ENCODE data around the gene PCDH7. TPM values are rescaled to one million over a fixed set of nuclear protein-coding genes. Genes with fewer than 3 reads are reported as not detected.

Gene PCDH7
- 3.1 and 11.3 TPM in 2 replicates for total RNA-seq

- DNase-seq (ENCODE audit: extremely low read depth, low read depth, low spot score) = no peak
Observed at GRCh38 chr4:30720021-30720660, at the start of gene PCDH7. TSS of gene PCDH7 (plus strand) at chr4:30720369. CDS start at chr4:30721423, 1,054 bp downstream.

GRCh38 chr4:30671926-30672448 lies 48.2 kb upstream of the PCDH7 start:
- no peak for DNase-seq (ENCODE audit: extremely low read depth, low read depth, low spot score)

- no peak for DNase-seq (ENCODE audit: extremely low read depth, low read depth, low spot score)
Observed at GRCh38 chr4:30696191-30696590, 24.0 kb upstream of the PCDH7 start.

- no peak for DNase-seq (ENCODE audit: extremely low read depth, low read depth, low spot score)
Observed at GRCh38 chr4:30714408-30715031, 5.6 kb upstream of the PCDH7 start.

GRCh38 chr4:30716158-30716557 lies 4.0 kb upstream of the PCDH7 start:
- no peak for DNase-seq (ENCODE audit: extremely low read depth, low read depth, low spot score)

- no peak for DNase-seq (ENCODE audit: extremely low read depth, low read depth, low spot score)
Observed at GRCh38 chr4:30716681-30717207, 3.4 kb upstream of the PCDH7 start.

- no peak for DNase-seq (ENCODE audit: extremely low read depth, low read depth, low spot score)
Observed at GRCh38 chr4:30717208-30718020, 2.8 kb upstream of the PCDH7 start.

GRCh38 chr4:30718021-30718542 lies 2.1 kb upstream of the PCDH7 start:
- DNase-seq (ENCODE audit: extremely low read depth, low read depth, low spot score) = no peak

- DNase-seq (ENCODE audit: extremely low read depth, low read depth, low spot score) = no peak
Observed at GRCh38 chr4:30718641-30719453, 1.3 kb upstream of the PCDH7 start.

GRCh38 chr4:30719454-30720020 lies 632 bp upstream of the PCDH7 start:
- DNase-seq (ENCODE audit: extremely low read depth, low read depth, low spot score) = no peak

GRCh38 chr4:30720661-30721184 lies 554 bp downstream of the PCDH7 start:
- no peak for DNase-seq (ENCODE audit: extremely low read depth, low read depth, low spot score)

GRCh38 chr4:30721185-30722091 lies 1.3 kb downstream of the PCDH7 start:
- DNase-seq (ENCODE audit: extremely low read depth, low read depth, low spot score) = no peak

- DNase-seq (ENCODE audit: extremely low read depth, low read depth, low spot score) = no peak
Observed at GRCh38 chr4:30722092-30722358, 1.9 kb downstream of the PCDH7 start.

- no peak for DNase-seq (ENCODE audit: extremely low read depth, low read depth, low spot score)
Observed at GRCh38 chr4:30722359-30723200, 2.4 kb downstream of the PCDH7 start.

GRCh38 chr4:30723201-30723955 lies 3.2 kb downstream of the PCDH7 start:
- DNase-seq (ENCODE audit: extremely low read depth, low read depth, low spot score) = no peak

GRCh38 chr4:30724247-30724646 lies 4.1 kb downstream of the PCDH7 start:
- no peak for DNase-seq (ENCODE audit: extremely low read depth, low read depth, low spot score)

GRCh38 chr4:30725562-30725961 lies 5.4 kb downstream of the PCDH7 start:
- DNase-seq (ENCODE audit: extremely low read depth, low read depth, low spot score) = no peak

All from glomerular endothelial cell (primary cell).